ENCODE measurements around the gene HCK.

- TF ChIP-seq CTCF (conservative IDR thresholded peaks at IDR 0.05) (no peak), ZFX (IDR thresholded peaks at IDR 0.05) (no peak)
Observed at GRCh38 chr20:32040142-32040953, 11.7 kb upstream of the HCK start.

Data from C4-2B (cell line).